ENCODE measurements around the gene TPP1.

TPP1 gene

DNA sequence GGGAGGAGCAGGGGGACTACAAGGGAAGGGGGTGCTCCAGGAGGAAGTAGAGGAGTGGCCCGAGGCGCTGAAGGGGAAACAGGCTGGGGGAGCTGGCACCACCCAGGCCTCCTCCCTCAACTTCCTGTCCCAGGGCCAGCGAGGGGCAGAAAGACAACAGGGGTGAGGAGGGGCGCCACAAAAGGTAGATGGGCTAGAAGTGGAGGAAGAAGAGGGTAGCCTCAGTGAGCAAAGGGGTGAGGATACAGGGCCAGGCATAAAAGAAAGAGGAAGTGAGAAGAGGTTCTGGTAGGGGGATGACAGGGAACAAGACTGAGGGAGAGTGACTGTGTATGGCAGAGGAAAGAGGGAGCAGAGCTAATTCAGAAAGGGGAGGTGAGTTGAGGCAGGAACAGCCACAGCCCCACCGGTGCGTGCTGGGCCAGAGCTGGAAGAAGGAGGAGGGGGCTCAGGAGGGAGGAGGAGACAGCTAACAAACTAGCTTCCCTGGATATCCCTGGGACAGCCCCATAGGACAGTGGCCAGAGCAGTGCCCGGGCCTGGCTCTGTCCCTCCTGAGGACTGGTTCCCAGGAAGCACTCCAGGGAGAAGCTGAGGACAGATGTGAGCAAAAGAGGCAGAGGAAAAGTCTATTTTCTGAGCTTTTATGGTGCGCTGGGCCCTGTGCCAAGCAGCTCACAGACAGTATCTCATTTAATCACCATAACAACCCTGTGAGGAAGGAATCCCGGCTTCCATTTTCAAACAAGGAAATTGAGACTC, 27.9 kb upstream of the TPP1 start:
- DNase-seq (ENCODE audit: low read depth): no peak

DNA sequence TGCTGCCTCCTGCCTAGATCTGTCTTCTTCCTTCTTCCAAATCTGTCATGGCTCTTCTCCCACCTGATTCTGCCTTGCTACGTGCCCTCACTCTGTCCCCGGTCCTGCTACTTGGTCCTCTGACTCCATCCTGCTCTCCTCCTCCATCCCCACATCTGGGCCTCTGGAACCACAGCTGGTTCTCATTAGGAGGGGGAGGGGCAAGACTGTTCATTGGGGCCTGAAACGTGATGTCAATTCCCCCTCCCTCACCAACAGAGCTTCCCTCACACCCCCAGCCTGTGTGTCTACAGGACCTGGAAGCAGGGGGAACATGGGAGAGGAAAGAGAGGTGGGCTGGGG, 27.3 kb upstream of the TPP1 start:
- no peak for DNase-seq (ENCODE audit: low read depth)

DNA sequence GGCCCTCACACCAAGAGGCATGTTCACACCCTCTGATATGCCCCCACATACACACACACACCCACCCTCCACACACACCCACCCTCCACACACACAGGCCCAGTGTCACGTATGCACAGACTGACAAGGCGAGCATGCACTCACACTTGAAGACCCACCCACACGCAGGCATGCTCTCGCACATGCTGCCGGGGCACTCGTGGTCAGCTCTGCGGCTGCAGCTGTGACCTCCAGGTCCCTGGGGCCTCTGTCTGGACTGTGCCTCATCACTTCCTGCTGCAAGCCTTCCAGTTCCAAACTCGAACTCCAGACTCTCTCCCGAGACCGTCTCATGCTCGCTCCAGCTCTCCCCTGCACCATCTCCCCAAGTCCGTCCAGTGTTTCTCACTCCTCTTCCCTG, 26.8 kb upstream of the TPP1 start:
- no peak for DNase-seq (ENCODE audit: low read depth)

DNA sequence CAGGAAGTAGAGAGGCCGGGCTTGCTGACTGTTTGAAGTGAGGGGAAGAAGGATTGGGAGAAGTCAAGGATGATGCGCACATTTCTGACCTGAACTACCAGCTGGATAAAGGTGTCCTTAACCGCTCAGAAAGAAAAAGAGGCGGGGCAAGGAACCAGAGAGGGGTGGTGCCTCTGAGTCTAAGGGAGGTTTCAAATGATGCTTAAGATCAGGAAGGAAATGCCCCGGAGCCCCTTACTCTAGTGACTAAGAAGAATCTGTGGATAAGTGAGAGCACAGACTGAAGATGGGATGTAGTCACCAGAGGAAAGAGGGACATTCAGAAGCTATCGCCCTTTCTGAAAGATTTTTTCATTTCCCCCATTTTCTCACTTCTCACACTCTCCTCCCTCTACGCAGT, 23.7 kb upstream of the TPP1 start:
- no peak for DNase-seq (ENCODE audit: low read depth)

DNA sequence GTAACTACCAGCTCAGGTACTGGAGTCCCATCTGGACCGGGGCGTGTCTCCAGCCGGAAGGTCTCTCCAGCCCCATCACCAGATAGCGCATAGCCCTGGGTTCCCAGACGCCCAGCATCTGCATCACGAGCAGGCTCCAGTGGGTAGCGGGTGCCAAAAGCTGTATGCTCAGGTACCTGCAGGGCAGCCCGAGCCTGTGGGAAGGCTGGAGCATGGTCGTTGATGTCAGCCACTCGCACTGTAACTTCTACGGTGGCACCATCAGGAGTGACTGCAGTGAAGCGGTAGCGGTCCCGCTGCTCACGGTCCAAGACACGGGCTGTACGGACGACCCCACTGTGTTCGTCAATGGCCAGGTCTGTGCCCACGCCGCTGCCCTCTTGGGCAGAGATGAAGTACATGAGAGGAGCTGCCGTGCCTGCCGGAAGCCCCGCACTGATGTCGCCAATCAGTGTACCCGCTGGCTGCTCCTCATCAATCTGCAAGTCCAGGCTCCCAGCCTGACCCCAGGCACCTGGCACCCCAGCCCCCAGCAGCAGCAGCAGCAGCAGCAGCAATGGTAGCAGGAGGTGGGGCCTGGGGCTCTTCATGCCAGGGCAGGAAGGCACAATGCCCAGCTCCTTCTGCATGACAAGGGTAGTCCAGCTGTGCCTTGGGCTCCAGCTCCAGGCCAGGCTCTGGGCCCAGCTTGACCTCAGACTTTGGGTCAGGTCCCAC, 21.9 kb upstream of the TPP1 start:
- DNase-seq (ENCODE audit: low read depth): no peak

DNA sequence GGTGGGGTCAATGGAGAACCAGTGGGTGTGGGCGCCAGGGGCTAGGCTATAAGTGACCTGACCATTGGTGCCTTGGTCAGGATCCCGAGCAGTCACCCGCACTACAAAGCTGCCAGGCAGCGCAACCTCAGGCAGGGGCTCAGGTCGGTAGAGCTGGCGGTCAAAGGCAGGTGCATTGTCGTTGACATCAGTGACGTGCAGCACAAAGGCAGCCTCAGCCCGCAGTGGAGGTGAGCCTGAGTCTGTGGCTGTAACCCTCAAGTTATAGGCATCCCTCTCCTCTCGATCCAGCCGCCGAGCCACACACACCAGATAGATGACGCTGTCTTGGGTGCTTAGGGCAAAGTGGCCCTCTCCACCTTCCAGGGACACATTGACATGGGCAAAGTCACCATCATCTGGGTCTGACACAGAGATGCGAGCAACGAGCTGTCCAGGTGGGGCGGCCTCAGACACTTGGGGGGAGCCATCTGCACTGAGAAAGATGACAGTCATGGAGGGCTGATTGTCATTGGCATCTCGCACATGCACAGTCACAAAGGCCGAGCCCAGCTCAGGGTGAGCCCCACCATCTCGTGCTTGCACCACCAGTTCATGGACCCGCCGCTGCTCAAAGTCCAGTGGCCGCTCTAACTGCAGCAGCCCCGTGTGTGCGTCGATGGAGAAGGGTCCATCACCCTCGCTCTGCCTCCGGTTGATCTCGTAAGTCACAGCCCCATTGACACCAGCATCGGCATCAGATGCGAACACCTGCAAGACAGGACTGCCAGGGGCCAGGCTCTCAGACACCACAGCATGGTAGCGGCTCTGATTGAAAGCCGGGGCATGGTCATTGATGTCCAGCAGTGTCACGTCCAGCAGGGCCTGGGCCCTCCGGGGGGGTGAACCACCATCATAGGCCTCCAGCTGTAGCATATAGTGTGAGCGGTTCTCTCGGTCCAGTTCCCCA, 21.1 kb upstream of the TPP1 start:
- DNase-seq (ENCODE audit: low read depth): no peak

DNA sequence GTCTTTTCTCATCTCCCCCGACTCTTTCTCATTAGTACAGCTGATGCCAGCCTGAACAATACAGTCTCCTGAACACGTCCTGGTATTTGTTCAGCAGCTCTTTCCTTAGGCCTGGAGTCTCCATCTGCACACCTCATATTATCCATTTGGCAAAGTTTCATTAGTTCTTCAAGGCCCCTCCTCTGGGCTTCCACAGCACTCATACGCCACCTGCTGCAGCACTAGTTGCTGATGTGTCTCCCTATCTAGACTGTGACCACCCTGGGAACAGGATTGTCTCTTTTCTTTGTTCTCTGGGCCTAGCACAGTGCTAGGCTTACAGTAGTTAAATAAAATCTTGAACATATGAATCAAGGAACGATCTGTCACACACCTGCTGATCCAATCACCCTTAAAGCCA, 19.2 kb upstream of the TPP1 start:
- DNase-seq (ENCODE audit: low read depth): no peak

DNA sequence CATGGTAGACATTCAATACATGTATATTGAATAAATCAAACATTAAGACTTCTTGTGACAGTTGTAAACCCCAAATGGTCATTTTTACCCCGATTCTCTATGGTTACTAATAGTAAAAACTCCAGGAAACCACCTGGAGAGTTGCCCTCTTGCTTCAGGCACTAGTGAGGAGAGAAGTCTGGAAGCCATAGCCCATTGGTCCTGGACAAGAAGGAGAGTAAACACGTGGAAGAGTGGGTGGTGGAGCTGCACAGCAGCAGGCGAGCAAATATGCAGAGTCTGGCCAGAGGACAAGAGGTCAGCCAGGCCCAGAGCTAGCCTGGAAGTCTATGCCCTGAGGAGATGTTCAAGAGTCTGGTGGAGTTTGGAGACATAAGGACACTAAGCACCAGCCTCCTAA, 18.6 kb upstream of the TPP1 start:
- no peak for DNase-seq (ENCODE audit: low read depth)

DNA sequence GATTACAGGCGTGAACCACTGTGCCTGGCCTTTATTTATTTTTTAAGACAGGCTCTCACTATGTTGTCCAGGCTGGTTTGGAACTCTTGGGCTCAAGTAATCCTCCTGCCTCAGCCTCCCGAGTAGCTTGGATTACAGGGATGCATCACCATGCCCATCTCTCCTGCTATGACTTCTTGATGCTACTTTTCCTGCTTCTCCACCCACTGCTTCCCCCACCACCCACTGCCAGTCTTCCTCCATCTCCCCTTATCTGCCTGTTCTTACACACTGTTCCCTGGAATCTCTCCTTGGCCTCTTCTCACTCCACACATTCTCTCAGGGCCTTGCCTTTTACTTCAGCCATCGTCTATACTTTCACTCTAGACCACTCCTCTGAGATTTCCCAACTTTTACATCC, 17.3 kb upstream of the TPP1 start:
- DNase-seq (ENCODE audit: low read depth): no peak

DNA sequence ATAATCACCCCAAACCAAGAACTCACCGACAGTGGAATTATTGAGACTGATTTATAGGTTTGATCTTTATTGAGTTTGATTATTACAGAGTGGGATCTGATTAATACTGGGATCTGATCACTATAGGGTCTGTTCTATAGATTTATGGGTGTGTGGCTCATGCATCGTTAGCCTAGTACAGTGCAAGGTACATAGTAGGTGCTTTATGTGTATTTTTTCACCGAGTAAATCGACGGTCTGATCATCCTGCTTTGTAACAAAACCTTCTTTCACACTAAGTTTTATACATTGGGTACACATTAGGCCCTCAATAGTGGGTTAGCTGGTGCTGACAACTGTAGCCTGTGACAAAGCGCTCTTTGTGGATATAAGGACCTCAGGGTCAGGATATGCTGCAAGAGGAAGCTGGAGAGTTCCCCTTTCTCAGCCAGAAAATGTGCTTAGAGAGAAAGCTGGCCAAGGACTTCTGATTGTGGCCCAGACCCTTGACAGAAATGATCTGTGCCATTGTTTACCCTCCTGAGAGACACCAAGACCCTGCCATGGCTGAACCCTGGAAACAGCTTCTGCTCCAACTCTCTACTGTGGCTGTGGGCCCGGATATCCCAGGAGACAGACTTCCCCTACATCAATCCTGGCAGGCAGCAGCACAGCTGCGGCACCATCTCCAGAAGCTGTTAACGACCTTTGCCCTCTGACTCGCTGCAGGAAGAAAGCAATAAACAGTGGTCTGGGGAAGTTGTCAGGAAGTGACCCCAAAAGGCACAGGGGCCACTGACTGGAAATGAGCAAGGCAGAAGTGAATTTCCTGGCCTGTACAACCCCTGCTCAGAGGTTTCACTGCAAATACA, 16.1 kb upstream of the TPP1 start:
- DNase-seq (ENCODE audit: low read depth): no peak

DNA sequence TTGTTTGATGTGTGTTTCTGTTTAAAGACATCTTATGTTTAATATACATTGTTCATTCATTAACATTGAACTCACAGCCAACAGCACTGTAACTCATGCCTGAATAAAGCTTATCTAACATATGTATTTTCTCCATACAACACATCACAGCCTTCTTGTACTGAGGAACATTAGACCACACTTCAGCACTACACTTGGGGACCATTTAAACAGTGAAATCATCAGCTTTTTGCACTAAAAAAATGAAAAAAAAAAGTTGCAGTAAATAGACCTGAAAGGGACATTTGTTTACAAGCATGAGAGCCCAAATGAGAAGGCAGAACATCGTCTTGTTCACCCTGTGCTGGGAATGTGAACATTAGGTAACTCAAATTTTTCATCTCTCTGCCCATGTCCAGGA, 15.3 kb upstream of the TPP1 start:
- DNase-seq (ENCODE audit: low read depth): no peak

DNA sequence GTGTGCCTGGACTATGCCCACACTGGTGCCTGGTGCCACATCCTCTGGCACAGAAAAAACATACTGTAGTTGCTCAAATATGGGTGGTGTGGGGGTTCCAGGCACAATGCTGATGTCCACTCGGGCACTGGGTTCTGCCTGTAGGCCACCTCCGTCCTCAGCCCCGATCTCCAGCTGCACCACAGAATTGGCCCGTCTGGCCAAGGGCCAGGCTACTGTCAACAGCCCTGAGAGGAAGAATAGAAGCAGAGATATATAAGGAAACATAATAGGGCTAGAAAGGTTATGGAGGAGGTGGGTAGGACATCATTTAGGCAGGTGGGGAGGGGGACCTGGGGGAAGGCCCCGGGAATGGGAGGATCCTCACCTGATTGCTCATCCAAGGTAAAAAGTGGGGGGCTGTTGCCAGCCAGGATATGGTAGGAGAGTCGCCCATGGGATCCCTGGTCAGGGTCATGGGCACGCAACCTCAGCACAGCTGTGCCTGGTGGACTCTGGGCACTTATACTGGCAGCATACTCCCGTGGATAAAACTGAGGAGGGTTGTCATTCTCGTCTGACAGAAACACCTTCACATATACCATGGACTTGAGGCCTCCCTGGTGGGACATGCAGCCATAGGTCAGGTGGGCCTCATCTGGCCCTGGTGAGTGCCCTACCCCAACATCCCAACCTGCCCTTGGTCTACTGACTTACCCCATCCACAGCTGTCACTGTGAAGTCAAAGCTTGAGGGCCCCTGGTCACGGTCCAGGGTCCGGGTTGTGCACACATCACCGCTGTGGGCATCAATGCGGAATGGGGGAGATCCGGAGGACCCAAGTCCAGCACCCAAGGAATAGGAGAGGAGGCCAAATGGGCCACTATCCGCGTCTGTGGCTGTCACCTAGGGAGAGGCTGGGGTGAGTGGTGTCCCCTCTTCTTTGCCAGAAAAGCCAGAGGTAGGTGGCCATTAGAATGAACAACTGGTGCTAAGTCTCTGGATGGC, 14.5 kb upstream of the TPP1 start:
- DNase-seq (ENCODE audit: low read depth): no peak

DNA sequence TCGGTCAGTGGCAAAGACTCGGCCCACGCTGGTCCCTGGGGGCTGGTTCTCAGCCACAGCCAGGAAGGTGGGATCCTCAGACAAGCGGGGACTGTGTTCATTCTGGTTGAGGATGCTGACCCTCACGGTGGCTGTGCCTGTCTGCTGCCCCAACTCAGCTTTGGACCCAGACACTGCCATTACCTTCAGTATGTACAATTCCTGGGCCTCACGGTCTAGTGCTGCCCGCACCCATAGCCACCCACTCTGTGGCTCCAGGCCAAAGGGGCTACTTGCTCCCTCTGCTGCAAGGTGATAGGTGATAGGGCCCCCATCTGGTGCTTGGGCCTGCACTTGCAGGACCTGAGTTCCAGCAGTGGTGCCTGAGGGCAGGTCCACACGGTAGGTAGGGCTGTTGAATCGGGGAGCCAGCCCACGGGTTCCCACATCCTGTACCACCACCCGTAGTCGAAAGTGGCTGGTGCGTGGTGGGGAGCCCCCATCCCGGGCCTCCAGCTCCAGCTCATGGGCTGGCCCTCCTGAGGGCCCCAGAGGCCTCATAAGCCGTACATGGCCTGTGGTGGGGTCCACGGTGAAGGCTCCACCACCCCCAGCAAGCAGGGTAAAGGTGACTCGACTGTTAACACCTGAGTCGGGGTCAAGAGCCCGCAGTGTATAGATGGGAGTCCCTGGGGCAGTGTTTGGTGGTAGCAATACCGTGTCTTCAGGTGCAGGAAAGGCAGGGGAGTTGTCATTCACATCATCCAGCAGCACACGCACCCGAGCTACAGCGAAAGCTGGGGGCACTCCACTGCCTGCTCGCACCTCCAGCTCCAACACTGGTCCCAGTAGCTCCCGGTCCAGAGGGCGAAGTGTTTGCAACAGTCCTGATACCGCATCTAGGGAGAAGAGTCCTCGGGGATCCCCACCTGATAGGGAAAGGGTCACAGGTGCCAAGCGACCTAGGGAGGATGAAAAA, 13.2 kb upstream of the TPP1 start:
- DNase-seq (ENCODE audit: low read depth): no peak

DNA sequence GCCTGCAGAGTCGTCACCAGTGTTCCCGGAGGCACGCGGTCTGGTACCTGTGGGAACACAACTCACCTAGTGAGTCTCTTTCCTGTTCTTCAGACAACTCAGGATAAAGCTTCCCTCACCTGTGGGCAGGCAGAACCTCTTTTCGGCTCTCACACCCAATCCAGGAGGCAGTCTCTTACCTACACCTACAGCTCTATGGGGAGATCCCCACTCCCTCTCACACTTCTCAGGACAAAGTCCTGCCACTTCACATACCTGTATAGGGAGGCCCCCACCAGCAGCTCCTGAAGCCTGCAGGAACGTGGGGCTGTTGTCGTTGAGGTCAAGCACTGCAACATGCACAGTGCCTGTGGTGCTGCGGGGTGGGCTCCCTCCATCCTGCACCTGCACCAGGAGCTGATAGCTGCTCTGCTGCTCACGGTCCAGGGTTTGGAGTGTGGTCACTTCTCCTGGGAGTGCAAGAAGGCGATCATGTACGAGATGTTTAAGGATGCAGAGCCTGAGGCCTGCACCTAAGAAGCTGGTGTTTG, 12.2 kb upstream of the TPP1 start:
- no peak for DNase-seq (ENCODE audit: low read depth)

DNA sequence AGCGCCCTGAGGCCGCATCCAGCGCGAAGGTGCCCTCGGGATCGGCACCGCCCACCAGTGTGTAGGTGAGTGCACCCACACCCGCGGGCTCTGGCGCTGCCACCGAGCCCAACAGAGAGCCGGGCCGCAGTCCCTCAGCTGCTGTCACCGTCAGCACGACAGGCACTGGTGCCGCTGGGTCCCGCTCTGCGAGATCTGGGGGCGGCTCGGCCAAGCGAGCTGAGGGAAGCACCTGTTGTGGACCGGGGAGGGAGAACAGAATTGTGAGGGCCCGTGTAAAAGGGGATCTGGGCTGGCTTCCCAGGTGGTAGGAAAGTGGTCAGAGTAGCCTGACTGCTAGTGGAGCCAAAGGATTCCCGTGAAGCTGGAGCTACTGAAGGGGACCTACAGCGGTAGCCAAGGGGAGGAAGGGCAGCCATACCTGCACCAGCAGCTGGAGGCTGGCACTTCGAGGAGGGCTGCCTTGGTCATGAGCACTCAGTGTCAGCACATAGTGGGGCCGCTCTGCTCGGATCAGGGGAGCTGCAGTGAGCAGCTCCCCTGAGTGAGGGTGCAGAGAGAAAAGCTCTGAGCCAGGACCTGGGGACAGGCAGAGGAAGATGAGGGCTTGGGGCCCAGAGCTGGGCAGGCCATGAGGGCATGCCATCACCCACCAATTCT, 11.5 kb upstream of the TPP1 start:
- no peak for DNase-seq (ENCODE audit: low read depth)

DNA sequence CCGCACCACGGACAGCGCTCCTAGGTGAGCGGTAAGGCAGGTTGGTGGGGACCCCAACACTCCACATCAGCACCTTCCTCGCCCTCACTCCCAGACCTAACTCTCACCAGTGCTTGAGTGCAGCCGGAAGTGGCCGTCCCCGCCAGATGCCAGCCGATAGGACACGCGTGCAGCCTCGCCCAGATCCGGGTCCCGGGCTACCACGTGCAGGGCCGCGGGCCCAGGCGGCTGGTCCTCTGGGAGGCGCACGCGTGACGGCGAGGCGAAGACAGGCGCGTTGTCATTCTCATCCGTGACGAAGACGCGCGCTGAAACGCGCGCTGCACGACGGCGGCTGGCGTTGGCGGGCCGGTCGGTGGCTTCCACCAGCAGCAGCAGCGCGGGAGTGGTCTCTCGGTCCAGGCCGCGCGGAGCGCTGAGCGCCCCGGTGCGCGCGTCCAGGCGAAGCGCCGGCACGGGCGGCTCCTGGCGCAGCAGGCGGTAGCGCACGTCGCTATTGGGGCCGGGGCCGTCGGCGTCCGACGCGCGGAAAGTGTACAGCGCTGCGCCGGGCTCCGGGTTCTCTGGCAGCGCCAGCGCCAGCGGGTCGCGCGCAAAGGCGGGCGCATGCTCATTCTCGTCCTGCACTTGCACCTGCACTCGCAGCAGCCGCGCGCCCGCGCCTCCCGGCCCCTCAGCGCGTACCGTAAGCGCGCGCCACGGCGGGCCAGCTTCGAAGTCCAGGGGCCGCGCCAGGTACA, 10.8 kb upstream of the TPP1 start:
- no peak for DNase-seq (ENCODE audit: low read depth)

DNA sequence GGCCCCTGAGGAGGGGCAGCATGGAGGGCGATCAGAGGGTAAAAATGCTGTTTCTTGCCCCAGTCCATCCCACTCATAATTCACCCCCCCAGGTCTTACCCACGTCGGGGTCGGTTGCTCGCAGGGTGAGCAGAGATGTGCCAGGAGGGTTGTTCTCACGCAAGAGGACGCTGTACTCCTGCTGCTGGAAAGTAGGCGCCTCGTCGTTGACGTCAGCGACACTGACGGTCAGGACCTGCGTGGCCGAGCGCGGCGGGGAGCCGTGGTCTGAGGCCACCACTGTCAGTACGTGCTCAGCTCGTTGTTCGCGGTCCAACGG, 10.3 kb upstream of the TPP1 start:
- no peak for DNase-seq (ENCODE audit: low read depth)

DNA sequence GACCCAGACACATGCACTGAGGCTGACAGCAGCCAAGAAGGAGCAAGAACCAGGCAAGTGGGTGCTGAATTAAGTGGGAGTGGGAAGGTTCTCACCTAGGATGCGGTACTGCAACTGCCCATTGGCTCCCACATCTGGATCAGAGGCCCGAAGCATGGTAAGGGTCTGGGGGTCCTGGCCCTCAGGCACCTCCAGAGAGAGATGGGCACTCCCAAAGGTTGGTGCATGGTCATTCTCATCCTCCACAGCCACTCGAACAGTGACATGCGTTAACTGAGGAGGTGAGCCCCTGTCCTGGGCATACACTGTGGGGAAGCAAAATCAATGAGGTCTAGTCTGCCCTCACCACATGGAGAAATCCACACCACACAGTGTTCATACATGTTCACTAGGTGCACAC, 9.3 kb upstream of the TPP1 start:
- no peak for DNase-seq (ENCODE audit: low read depth)
